ENCODE measurements around the gene KCNJ9. TPM values are rescaled to one million over a fixed set of nuclear protein-coding genes. Genes with fewer than 3 reads are reported as not detected.
"Not testable (repeated sequence)": the region's sequence is repeated elsewhere in the genome, so short reads cannot be mapped to it uniquely, and the experiment has no call there.

The KCNJ9 gene
- not detected in 2 replicates for total RNA-seq

GRCh38 chr1:160081261-160081936, at the start of gene KCNJ9:
Gene KCNJ9, plus strand, starts transcription at chr1:160081538. Its CDS starts 2,493 bp downstream, at chr1:160084031.
- DNase-seq: no peak

DNA sequence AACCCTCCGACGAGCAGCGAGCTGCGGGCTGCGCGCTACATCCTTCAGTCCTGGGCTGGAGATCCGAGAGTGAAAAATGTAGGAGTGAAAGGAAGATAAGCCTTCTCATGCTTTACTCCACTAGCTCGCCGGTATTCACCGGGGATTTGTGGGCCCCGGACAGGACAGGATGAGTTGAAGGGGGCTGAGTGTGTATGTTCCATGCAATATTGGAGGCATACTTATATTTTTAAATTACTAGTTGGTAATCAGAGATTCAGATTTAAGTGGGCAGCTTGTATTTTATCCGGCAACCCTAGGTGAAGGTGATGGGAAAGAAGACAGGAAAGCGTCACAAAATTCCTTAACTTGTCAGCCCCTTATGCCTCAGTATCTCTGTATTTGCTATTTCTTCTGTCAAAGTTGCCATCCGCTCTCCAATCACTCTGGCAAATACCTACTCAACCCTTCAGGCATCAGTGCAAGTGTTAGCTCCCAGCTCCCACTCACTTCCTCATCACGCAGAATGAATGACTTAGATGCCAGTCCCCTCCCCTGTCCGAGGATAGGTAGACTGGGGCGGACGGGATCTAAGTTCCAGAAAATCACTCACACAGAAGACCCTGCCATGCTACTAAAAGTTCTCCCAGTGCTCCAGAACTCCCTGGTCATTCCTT, 49.0 kb upstream of the KCNJ9 start:
- DNase-seq: peak; percentile 12

DNA sequence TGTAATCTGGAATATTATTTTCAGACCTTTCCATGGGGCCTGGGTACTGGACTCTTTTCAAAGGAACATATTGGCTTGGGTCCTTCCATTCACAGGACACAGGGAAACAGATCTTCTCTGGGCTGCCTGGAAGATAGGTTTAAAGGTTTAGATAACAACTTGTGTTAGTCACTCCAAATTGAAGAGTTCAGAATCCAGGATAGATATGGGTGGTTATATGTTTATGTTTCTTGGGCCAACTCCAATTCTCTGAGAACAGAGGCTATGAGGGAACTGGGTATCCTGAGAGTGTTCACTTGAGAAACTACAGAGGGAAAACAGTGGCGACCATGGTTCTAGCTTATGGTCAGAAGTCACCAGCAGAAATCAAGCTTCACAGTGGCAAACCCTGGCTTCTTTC, 40.9 kb upstream of the KCNJ9 start:
- DNase-seq: no peak

GRCh38 chr1:160043543-160043942, 37.8 kb upstream of the KCNJ9 start:
- no peak for DNase-seq

DNA sequence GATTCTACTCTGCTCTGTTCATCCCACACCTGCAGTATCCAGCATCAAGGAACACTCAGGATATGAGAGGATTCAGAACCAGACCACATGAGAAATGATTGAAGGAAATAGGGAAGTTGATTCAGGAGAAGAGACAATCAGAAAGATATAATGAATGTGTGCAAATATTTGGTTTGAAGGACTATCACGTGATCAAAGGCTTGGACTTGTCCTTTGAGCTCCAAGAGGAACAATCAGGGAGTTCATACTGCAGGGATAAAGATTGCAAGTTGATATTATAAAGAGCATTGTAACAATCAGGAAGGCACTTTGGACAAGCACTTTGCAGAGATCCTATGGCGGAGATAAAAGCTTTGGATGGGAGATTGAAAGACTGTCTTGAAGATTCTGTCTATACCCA, 35.7 kb upstream of the KCNJ9 start:
- no peak for DNase-seq

GRCh38 chr1:160046494-160047110, 34.7 kb upstream of the KCNJ9 start:
- peak; percentile 41 for DNase-seq

- DNase-seq: no peak
Measured at GRCh38 chr1:160047111-160047991, 34.0 kb upstream of the KCNJ9 start.

DNA sequence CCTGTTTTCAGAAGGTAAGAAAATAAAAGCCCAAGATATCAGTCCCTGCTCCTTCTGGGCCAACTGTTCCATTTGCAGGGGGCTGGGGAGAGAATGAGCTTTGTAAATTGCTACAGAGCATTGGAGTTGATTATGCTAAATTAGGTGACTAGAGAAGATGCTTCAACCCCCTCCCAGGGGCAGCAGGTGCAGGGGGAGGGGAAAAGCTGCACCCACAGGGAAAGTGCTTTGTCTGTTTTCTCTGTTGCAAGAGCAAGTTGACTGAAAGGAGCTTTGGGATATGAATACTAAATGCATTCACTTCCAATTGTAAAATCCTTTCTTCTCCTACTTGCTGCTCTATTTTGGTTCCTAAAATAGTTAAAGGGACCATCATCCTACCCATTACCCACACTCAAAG, 33.0 kb upstream of the KCNJ9 start:
- no peak for DNase-seq

DNA sequence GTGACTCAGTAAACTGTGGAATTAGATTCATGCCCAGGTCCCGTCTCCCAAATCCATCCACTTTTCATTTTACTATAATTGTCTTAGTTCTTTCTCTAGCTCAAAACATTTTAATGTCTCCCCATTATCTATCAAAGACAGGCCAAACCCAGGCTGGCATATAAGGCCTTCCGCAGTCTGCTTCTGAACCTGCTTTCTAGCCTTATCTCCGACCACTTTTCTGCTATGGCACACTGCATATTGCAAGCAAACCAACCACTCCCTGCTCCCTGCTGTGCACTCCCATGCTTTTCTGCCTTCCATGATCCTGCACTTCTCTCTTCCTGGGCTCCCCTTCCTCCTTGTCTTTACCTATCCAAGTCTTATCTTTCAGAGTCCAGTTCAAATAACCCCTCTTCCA, 32.2 kb upstream of the KCNJ9 start:
- DNase-seq: no peak

GRCh38 chr1:160050182-160050581, 31.2 kb upstream of the KCNJ9 start:
- not testable (repeated sequence) for DNase-seq

- DNase-seq: no peak
Measured at GRCh38 chr1:160050619-160051018, 30.7 kb upstream of the KCNJ9 start.

DNA sequence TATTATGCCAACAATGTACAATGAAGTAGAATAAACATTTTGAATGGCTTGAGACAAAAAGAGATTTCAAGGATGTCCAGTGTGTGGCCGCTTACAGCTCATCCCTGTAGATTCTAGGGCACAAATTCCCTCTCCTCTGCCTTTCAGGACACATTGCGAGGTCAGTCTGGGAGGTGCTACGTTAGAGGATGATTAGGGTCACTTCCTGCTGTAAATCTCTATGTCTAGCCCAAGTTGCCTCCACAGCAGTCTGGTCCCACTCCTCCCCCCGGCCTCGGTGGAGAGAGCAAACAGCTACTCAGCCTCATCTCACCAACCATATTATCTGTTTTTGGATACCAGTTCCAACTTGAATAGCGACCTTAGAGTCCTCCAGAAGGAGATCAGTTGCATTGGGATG, 28.4 kb upstream of the KCNJ9 start:
- DNase-seq: no peak

DNA sequence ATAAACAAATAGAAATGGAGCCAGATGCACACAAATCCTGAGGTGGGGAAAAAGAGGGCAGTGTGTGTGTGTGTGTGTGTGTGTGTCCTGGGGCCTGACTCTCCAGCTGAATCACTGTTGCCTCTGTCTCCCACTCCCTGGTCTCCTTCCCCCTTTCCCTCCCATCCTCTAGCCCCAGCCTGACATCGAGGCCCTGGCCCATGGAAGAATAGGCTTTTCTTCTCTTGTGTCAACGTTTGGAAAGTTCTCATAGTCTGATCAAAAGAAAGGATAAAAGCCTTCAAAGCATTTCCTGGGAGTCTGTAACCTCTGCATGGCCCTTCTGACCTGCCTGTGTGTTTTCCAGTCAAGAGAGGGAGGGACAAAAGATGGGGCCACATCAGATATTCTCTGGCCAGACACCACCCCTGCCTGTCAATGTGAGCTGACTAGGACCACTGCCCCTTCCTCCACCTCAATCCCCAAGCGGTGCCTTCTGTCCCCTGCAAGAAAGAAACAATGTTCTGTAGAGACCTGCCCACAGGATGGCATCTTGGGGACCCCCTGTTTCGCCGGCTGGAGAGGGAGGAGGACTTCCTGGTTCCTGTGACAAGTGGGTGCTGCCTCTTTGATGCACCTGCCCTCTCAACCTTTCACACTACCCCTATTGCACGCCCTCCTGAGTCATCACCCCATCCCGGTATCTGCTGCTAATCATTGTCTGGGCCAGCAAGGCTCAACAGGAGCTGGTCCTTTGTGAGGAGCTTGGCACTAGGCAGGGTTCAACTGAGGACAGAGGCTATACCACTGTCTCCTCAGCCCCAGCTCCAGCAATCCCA, 27.6 kb upstream of the KCNJ9 start:
- DNase-seq: no peak

- no peak for DNase-seq
Measured at GRCh38 chr1:160056648-160057169, 24.6 kb upstream of the KCNJ9 start.

DNA sequence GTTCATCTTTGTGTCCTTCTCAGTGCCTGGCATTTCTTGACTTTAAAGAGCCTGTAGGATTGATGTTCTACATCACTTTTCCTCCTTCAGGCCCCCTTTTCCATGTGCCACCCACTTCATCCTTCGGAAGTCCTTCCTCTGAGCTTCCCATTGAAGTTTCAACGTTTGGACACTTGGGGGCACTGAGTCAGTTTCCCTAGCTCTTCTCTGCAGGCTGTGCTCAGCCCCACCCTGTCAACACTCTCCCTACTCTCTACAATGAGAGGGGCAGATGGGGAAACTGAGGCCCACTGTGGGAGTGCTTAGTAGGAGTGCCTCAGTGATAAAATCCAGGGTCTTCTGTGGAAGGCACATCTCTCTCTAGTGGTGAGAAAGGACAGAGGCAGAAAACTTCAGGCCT, 23.3 kb upstream of the KCNJ9 start:
- DNase-seq: peak; percentile 21

DNA sequence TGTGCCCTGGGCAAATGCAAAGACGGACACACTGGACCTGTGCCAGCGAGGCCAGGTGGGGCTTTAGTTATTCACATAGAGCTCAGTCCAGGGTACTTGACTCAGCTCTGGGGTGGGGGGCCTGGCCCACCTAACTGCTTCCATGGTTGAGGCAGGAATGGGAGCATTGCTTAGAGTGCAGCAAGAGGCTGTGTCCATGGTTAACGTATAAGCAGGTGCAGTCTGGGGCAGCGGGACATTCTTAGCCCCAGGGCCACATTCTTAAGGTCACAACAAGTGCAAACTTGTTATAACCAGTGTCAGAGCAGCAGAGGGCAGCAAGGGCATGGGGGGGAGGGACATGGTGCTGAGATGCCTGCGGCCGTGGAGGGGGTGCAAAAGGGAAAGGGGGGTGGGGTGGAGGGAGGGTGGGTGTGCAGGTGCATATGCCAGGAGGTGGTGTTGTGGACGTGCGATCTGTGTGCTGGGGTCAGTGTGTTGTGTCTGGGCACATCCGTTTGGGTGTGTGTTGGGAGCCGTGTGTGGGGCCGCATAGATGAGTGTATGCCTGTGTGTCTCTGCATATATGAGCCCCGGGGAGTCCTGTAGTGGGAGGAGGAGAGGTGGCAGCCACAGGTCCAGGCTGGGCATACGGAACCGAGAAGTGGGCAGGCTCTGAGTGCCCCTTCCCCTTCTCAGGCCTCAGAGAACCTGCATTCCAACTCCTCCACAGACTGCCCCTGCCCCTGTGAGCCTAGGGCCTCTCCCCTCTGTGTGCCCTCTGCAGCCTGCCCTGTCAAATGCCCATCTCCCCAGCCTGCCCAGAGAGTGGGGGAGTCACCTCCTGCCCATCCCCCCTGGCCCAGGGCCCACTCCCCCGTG, 19.7 kb upstream of the KCNJ9 start:
- no peak for DNase-seq

GRCh38 chr1:160062230-160062532, 19.2 kb upstream of the KCNJ9 start:
- no peak for DNase-seq

- no peak for DNase-seq
Measured at GRCh38 chr1:160063176-160063575, 18.2 kb upstream of the KCNJ9 start.

- no peak for DNase-seq
Measured at GRCh38 chr1:160064164-160064563, 17.2 kb upstream of the KCNJ9 start.

DNA sequence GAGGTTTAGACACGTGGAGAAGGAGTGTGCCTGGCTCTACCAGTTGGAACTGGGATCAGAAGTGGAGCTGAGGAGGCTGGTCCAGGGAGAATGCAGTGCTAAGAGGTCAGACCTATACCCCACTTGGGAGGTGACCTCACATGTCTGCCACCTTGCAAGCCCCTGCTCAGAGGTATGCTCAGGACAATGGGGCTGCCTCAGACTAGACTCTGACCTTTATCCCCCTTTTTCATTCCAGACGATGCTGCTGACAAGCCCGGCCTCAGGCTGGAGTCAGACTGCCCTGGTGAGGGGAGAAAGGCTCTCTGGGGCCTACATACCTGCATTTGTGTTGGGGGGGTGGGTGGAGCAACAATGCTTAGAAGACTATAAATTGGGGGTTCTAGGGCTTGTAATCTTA, 16.6 kb upstream of the KCNJ9 start:
- DNase-seq: no peak
